Naive thymus-derived CD4-positive, alpha-beta T cell (primary cell): ENCODE results near the gene TPPP. TPM values are rescaled to one million over a fixed set of nuclear protein-coding genes. Genes with fewer than 3 reads are reported as not detected.

ENCODE experiments used
- ATAC-seq: fragments of 150-1000 bp; cut with Tn5 transposase; 2 replicates; pipeline ENCODE4 v1.10.0; 2021; ENCODE audit warnings: mild to moderate bottlenecking, moderate library complexity
- CTCF ChIA-PET: fragments of 350-600 bp; sonication (Branson Sonifier 250); formaldehyde crosslinking; loops from one replicate; lab custom pipeline; 2021; ENCODE audit warnings: antibody characterized with exemption; lab: Charles Lee
- POLR2A ChIA-PET: fragments of 350-600 bp; sonication (Branson Sonifier 250); formaldehyde crosslinking; loops from one replicate; lab custom pipeline; 2021; ENCODE audit warnings: antibody characterized with exemption, inconsistent platforms; lab: Charles Lee
- DNase-seq, 9 donors: peaks; one replicate each; pipeline versions ENCODE4 v3.0.0 to v3.0.0-alpha.2; 2020 to 2022; ENCODE audit warnings: mixed read lengths in 1 of 9
- H3K27ac ChIP-seq: one replicate; pipeline ENCODE4 v1.7.0; 2013; ENCODE audit warnings: mild to moderate bottlenecking, low read depth, low read length, moderate library complexity
- H3K27me3 ChIP-seq, 2 donors: one replicate each; pipeline ENCODE4 v1.7.0; 2013; ENCODE audit warnings: low read length in 2 of 2, mild to moderate bottlenecking in 2 of 2, moderate library complexity in 2 of 2; ENCODE audit not compliant: control insufficient read depth in 2 of 2, insufficient read depth in 2 of 2
- H3K36me3 ChIP-seq, 3 experiments: 1 replicate in 2 of 3; 2 replicates in 1 of 3; pipeline ENCODE4 v1.7.0; 2013; ENCODE audit warnings: low read length in 3 of 3, mild to moderate bottlenecking in 3 of 3, moderate library complexity in 1 of 3; ENCODE audit not compliant: insufficient read depth in 3 of 3, control insufficient read depth in 2 of 3
- H3K4me1 ChIP-seq, 2 donors: one replicate each; pipeline ENCODE4 v1.7.0; 2013; ENCODE audit warnings: low read length in 2 of 2, mild to moderate bottlenecking in 2 of 2, moderate library complexity in 1 of 2; ENCODE audit not compliant: control insufficient read depth in 2 of 2, insufficient read depth in 2 of 2
- H3K4me3 ChIP-seq: 2 replicates; pipeline ENCODE4 v1.7.0; 2013; ENCODE audit warnings: mild to moderate bottlenecking, low read length
- H3K9me3 ChIP-seq, 3 experiments: 1 replicate in 2 of 3; 2 replicates in 1 of 3; pipeline ENCODE4 v1.7.0; 2013; ENCODE audit warnings: low read length in 3 of 3; ENCODE audit not compliant: control insufficient read depth in 2 of 3
- H3K27ac Mint-ChIP-seq, 9 donors: one replicate each; pipeline ENCODE4 v1.8.0; 2020 to 2022; ENCODE audit warnings: mixed read lengths in 9 of 9, mild to moderate bottlenecking in 8 of 9, moderate library complexity in 5 of 9, inconsistent platforms in 2 of 9
- H3K27me3 Mint-ChIP-seq, 5 donors: one replicate each; pipeline ENCODE4 v1.8.0; 2021 to 2022; ENCODE audit warnings: mixed read lengths in 5 of 5, mild to moderate bottlenecking in 1 of 5
- H3K36me3 Mint-ChIP-seq, 5 donors: one replicate each; pipeline ENCODE4 v1.8.0; 2020 to 2022; ENCODE audit warnings: mixed read lengths in 5 of 5, mild to moderate bottlenecking in 3 of 5, inconsistent platforms in 1 of 5
- H3K4me1 Mint-ChIP-seq, 7 donors: one replicate each; pipeline ENCODE4 v1.8.0; 2020 to 2022; ENCODE audit warnings: mixed read lengths in 7 of 7, mild to moderate bottlenecking in 3 of 7, inconsistent platforms in 1 of 7
- H3K4me3 Mint-ChIP-seq, 10 donors: one replicate each; pipeline ENCODE4 v1.8.0; 2020 to 2022; ENCODE audit warnings: mild to moderate bottlenecking in 10 of 10, mixed read lengths in 10 of 10, moderate library complexity in 6 of 10, inconsistent platforms in 2 of 10
- H3K9me3 Mint-ChIP-seq, 11 donors: one replicate each; pipeline ENCODE4 v1.8.0; 2020 to 2022; ENCODE audit warnings: mixed read lengths in 11 of 11, mild to moderate bottlenecking in 4 of 11, inconsistent platforms in 1 of 11, moderate library complexity in 1 of 11
- intact Hi-C, 2 donors: fragments of 100-400 bp; cut with micrococcal nuclease; formaldehyde crosslinking; loops; one replicate each; pipeline ENCODE4 v1.15.1; 2023
- polyA plus RNA-seq, 2 donors: library from polyadenylated mRNA; unstranded; fragments of 300-500 nt; fragmentation: Illumina TruSeq; gene quantifications; one replicate each; pipeline ENCODE4 v1.2.3, GENCODE V29; 2021
- total RNA-seq, 6 experiments: library from RNA in 5 of 6; stranded (reverse) in 5 of 6; gene quantifications; 1 replicate in 5 of 6; 2 replicates in 1 of 6; pipeline ENCODE4 v1.2.3 and lab custom pipeline; 2021 to 2026

The TPPP gene
- total and polyA plus RNA-seq, 7 experiments from 2014 or later: 0.02 to 3.4 (median 0.14) TPM

- H3K27ac Mint-ChIP-seq: no peak overlapping the region
- H3K4me1 Mint-ChIP-seq: peaks cover 0 to 9% (median 0%) of the 10 kb centered on the region in 7 donors
- peaks cover 0 to under 1% (median 0%) of the 10 kb centered on the region in 11 donors for H3K9me3 Mint-ChIP-seq
- intact Hi-C loops: no loop called here
- ATAC-seq: no peak
- Histone ChIP-seq H3K4me1 (no peaks in the 10 kb centered on the region), H3K36me3 (peaks cover 0 to 59% (median 0%) of the 10 kb centered on the region in 3 experiments), H3K9me3 (no peaks in the 10 kb centered on the region), H3K27me3 (no peaks in the 10 kb centered on the region), H3K4me3 (no peak overlapping the region), H3K27ac (no peak overlapping the region)
- CTCF ChIA-PET: no interaction called here
- POLR2A ChIA-PET: no interaction called here
- no peak overlapping the region for H3K4me3 Mint-ChIP-seq
- H3K36me3 Mint-ChIP-seq: peaks cover 13 to 35% (median 21%) of the 10 kb centered on the region in 5 donors
- DNase-seq: no peak
- no peaks in the 10 kb centered on the region for H3K27me3 Mint-ChIP-seq
Measured at GRCh38 chr5:662751-663435, 30.3 kb downstream of the TPPP start.

GRCh38 chr5:661891-662750 is 31.0 kb downstream of the TPPP start:
- Mint-ChIP-seq H3K4me1 (peaks cover 0 to 4% (median 0%) of the 10 kb centered on the region in 7 donors), H3K4me3 (no peak overlapping the region), H3K27ac (no peak overlapping the region), H3K9me3 (peaks cover 0 to 4% (median 0%) of the 10 kb centered on the region in 11 donors), H3K36me3 (peaks cover 18 to 38% (median 22%) of the 10 kb centered on the region in 5 donors), H3K27me3 (no peaks in the 10 kb centered on the region)
- no peak overlapping the region for H3K27ac ChIP-seq
- H3K9me3 ChIP-seq: no peaks in the 10 kb centered on the region
- H3K27me3 ChIP-seq: no peaks in the 10 kb centered on the region
- intact Hi-C loops: no loop called here
- H3K4me3 ChIP-seq: no peak overlapping the region
- ChIA-PET POLR2A (no interaction called here), CTCF (no interaction called here)
- H3K4me1 ChIP-seq: no peaks in the 10 kb centered on the region
- peaks cover 0 to 66% (median 0%) of the 10 kb centered on the region in 3 experiments for H3K36me3 ChIP-seq
- ATAC-seq (no peak), DNase-seq (no peak)

- ChIA-PET CTCF (no interaction called here), POLR2A (no interaction called here)
- Mint-ChIP-seq H3K4me3 (no peak overlapping the region), H3K36me3 (peaks cover 17 to 53% (median 23%) of the 10 kb centered on the region in 5 donors), H3K27ac (no peak overlapping the region), H3K9me3 (peaks cover 0 to 4% (median 0%) of the 10 kb centered on the region in 11 donors), H3K27me3 (no peaks in the 10 kb centered on the region), H3K4me1 (peaks cover 0 to 4% (median 0%) of the 10 kb centered on the region in 7 donors)
- no peaks in the 10 kb centered on the region for H3K27me3 ChIP-seq
- no peaks in the 10 kb centered on the region for H3K4me1 ChIP-seq
- no peak overlapping the region for H3K4me3 ChIP-seq
- intact Hi-C loops: no loop called here
- ATAC-seq (no peak), DNase-seq (no peak)
- no peaks in the 10 kb centered on the region for H3K9me3 ChIP-seq
- peaks cover 0 to 64% (median 4%) of the 10 kb centered on the region in 3 experiments for H3K36me3 ChIP-seq
- no peak overlapping the region for H3K27ac ChIP-seq
Measured at GRCh38 chr5:660491-661030, 32.6 kb downstream of the TPPP start.

GRCh38 chr5:659496-660263 is 33.5 kb downstream of the TPPP start:
- H3K36me3 Mint-ChIP-seq: peaks cover 17 to 59% (median 25%) of the 10 kb centered on the region in 5 donors
- H3K9me3 Mint-ChIP-seq: peaks cover 0 to 4% (median 0%) of the 10 kb centered on the region in 11 donors
- Histone ChIP-seq H3K9me3 (no peaks in the 10 kb centered on the region), H3K36me3 (peaks cover 0 to 57% (median 4%) of the 10 kb centered on the region in 3 experiments), H3K27me3 (no peaks in the 10 kb centered on the region), H3K4me3 (no peak overlapping the region), H3K4me1 (no peaks in the 10 kb centered on the region), H3K27ac (no peak overlapping the region)
- H3K27ac Mint-ChIP-seq: no peak overlapping the region
- ATAC-seq (no peak), DNase-seq (no peak)
- H3K4me1 Mint-ChIP-seq: peaks cover 0 to 4% (median 0%) of the 10 kb centered on the region in 7 donors
- no peaks in the 10 kb centered on the region for H3K27me3 Mint-ChIP-seq
- POLR2A ChIA-PET: no interaction called here
- no peak overlapping the region for H3K4me3 Mint-ChIP-seq
- CTCF ChIA-PET: no interaction called here
- intact Hi-C loops: no loop called here

- Mint-ChIP-seq H3K36me3 (peaks cover 17 to 70% (median 31%) of the 10 kb centered on the region in 5 donors), H3K27ac (no peak overlapping the region), H3K9me3 (peaks cover 0 to 4% (median 0%) of the 10 kb centered on the region in 11 donors), H3K4me1 (peaks cover 0 to 4% (median 0%) of the 10 kb centered on the region in 7 donors), H3K4me3 (no peak overlapping the region), H3K27me3 (no peaks in the 10 kb centered on the region)
- Histone ChIP-seq H3K9me3 (no peaks in the 10 kb centered on the region), H3K4me1 (no peaks in the 10 kb centered on the region), H3K4me3 (no peak overlapping the region), H3K36me3 (peaks cover 0 to 48% (median 4%) of the 10 kb centered on the region in 3 experiments), H3K27ac (no peak overlapping the region), H3K27me3 (no peaks in the 10 kb centered on the region)
- intact Hi-C loops: no loop called here
- ATAC-seq (no peak), DNase-seq (no peak)
- ChIA-PET CTCF (no interaction called here), POLR2A (no interaction called here)
Measured at GRCh38 chr5:658103-658502, 35.0 kb downstream of the TPPP start.

- Histone ChIP-seq H3K27ac (no peak overlapping the region), H3K27me3 (no peaks in the 10 kb centered on the region), H3K36me3 (peaks cover 0 to 51% (median 4%) of the 10 kb centered on the region in 3 experiments), H3K4me1 (no peaks in the 10 kb centered on the region), H3K4me3 (no peak overlapping the region), H3K9me3 (no peaks in the 10 kb centered on the region)
- H3K27me3 Mint-ChIP-seq: no peaks in the 10 kb centered on the region
- CTCF ChIA-PET: no interaction called here
- no peak overlapping the region for H3K27ac Mint-ChIP-seq
- H3K4me3 Mint-ChIP-seq: no peak overlapping the region
- peaks cover 17 to 71% (median 31%) of the 10 kb centered on the region in 5 donors for H3K36me3 Mint-ChIP-seq
- POLR2A ChIA-PET: no interaction called here
- intact Hi-C loops: no loop called here
- H3K4me1 Mint-ChIP-seq: peaks cover 0 to 4% (median 0%) of the 10 kb centered on the region in 7 donors
- peaks cover 0 to 4% (median 0%) of the 10 kb centered on the region in 11 donors for H3K9me3 Mint-ChIP-seq
- ATAC-seq: no peak
- DNase-seq: no peak
Measured at GRCh38 chr5:657570-657969, 35.6 kb downstream of the TPPP start.
